GF-D8 (cell line): Measurements from ENCODE around the gene DHPS.

Source experiments
- DNase-seq: peaks from one replicate; lab custom pipeline; 2025; lab: John Stamatoyannopoulos, UW

The DHPS gene

DNA sequence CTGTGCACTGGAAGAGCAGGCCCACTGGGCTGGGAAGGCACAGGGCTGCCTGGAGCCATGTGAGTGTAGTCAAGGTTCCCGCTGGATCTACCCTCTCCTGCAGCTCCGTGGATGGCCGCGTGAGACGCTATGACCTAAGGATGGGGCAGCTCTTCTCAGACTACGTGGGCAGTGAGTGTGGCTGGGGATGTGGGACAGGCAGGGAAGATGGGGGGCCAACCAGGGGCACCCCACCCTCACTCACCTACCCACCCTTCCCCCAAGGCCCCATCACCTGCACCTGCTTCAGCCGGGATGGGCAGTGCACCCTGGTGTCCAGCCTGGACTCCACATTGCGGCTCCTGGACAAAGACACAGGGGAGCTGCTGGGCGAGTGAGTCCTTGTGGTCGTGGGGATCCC is 8.9 kb downstream of the DHPS start:
- no peak for DNase-seq

DNA sequence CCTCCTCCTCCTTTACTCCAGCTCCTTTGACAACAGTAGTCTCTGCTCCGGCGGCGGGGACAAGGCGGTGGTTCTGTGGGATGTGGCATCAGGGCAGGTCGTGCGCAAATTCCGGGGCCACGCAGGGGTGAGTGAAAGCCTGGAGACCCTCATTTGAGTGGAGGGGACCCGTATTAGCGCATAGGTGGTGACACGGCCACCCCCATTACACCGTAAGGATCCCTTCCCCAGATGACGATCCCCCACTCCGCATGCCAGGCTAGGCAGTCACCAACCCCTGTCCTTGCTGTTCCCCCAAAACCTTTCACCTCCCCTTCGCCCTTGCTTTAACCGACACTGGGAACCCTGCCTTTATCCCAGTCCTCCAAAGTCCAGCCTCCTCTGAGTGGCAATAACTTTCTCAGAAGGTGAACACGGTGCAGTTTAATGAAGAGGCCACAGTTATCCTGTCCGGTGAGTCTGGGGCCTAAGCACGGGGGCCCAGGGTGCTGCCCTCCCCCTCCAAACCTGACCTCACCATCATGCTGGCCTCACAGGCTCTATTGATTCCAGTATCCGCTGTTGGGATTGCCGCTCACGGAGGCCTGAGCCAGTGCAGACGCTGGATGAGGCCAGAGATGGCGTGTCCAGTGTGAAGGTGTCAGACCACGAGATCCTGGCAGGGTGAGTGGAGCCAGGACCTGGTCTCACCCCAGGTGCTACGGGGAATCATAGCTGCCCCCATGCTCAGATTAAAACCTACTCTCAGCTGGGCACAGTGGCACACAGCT is 11.3 kb downstream of the DHPS start:
- DNase-seq = no peak

GRCh38 chr19:12669270-12670158 is 12.2 kb downstream of the DHPS start:
- DNase-seq = peak; percentile 63

- DNase-seq = no peak
Observed at GRCh38 chr19:12668932-12669269, 12.8 kb downstream of the DHPS start.

- DNase-seq = no peak
Observed at GRCh38 chr19:12668346-12668745, 13.3 kb downstream of the DHPS start.

DNA sequence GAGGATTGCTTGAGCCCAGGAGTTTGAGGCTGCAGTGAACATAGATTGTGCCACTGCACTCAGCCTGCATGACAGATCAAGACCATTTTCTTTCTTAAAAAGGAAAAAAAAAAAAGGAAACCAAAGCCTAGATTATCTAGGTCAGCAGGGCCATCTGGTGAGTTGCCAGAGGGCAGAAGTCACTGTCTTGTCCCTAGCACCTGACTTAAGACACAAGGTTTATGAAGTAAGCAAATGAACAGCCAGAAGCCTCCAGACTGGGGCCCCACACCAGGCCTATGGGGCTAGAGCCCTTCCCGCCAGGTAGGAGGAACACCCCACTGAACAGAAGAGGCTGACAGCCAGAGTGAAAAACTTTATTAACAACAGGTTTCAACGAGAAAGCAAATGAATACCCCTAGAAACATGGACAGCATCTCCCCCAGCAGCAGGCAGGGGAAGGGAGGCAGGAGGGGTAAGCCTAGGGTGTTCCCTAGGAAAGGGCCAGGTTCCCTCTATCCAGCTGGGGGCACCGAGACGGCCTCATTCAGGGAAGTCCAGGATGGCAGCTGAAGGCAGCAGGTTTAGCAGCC is 13.9 kb downstream of the DHPS start:
- no peak for DNase-seq

DNA sequence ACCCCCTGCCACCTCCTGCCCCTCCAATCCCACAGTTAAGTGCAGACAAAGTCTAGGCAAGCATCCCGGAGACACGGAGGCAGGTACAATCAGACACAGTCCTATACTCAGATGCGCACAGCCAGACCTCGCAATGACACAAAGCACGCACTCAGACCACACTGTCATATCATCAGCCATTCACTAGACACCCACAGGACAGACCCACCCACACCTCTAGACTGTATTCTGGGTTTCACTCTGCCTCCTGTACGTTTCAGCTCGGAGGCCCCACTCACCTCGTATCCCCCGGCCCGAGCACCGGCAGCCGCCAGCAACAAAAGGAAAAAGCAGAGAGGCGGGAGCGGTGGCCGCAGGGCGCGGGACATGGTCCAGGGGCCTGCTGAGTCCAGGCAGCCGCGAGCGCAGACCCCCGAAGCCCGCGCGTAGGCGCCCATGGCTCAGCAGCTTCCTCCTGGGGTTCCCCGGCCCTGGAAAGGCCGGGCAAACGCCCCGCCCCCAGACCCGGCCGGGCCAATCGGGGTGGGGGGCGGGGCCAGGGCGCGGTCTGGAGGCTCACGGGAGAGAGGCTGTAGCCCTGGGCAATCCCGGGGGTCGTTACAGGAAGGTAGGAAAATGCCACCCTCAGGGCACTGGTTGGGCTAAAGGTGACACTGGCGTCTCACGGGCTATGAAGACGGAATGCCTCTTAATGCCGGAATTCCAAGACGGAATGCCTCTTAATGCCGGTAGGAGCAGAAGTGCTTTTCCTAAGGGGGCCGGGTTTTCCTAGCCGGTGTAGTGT is 15.2 kb downstream of the DHPS start, which contains the start of the genes MAN2B1 and WDR83:
TSS of gene MAN2B1 (minus strand) at position 478 of the 784 bp plus-strand sequence. CDS start at position 437, 41 bp downstream.
TSS of gene WDR83 (plus strand) at position 543 of the 784 bp plus-strand sequence. CDS start 2,984 bp downstream, outside the sequence.
- peak; percentile 16 for DNase-seq

- no peak for DNase-seq
Observed at GRCh38 chr19:12665671-12666264, 15.9 kb downstream of the DHPS start.

- DNase-seq = peak; percentile 90
Observed at GRCh38 chr19:12665281-12665573, 16.5 kb downstream of the DHPS start.

DNA sequence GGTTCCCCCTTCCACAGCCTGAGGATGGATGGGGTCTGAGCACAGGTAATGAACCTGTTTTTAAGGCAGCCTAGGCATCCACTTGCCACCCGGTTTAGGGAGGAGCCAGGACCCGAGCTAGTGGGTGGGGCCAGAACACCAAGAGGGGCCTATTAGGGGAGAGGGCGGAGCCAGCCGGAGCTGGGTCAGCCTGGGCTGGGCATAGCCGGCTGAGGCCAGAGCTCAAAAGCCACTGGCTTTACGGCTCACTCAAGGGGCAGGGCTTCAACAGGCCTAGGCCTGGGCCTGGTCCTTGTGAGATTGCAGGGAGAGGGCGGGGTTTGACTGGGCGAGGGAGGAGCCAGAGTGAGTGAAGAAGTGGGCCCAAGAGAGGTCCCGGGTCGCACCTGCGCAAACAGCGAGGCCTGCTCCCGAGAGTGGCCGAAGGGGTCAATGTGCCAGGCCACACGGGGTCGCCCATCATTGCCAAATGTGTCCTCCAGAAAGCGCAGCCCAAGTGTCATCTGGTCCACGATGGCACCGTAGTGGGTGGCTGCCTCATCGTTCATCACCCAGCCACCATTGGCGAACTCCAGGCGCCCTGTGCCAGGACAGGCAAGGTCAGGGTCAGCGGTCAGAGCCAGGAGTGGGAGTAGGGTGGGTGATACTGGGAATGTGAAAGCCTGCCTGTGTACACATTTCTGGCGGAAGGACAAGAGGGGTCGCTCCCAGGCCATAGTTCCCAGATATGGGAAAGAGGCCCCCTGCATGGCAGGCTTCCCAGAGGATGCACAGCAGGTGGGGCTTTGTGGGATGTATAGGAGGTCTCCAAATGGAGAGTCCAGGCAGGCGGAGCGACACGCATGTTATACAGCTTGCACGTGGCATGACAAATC is 17.0 kb downstream of the DHPS start:
- DNase-seq = no peak

GRCh38 chr19:12660980-12661379 is 20.7 kb downstream of the DHPS start:
- DNase-seq = no peak

GRCh38 chr19:12657966-12658365 is 23.7 kb downstream of the DHPS start:
- DNase-seq = no peak

- no peak for DNase-seq
Observed at GRCh38 chr19:12656899-12657571, 24.6 kb downstream of the DHPS start.

DNA sequence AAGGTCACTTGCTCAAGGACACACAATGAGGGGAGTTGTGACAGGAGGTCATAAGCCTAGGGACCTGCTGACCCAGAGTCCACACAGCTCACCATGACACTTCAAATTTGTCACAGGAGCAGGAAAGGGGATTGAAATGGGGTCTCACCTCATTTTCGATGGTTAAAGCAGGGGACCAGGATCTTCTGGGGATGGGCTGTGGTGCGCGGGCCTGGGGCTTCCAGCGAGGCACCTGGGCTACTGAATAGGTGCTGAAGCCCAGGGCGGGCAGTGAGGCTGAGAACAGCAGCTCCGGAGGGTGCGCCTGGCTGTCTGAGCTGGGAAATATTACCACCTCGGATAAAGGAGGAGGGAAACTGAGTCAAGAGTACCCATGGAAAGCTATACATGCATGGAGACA is 26.1 kb downstream of the DHPS start:
- no peak for DNase-seq

DNA sequence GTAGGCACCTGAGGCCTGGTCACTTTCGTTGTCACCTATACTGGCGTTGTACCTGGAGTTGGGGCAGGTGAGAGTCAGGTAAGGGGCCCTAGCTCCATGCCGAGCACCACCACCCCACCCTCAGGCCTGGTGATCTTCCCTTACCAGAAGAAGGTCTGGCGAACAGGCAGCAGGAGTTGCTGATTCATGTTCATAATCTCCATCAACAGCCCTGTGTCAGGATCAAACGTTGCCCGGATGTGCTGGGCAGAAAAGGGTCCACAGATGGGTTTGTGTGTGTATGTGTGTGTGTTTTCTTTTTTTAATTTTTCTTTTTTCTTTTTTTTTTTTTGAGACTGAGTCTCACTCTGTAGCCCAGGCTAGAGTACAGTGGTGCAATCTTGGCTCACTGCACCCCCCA is 29.5 kb downstream of the DHPS start:
- DNase-seq = no peak

- no peak for DNase-seq
Observed at GRCh38 chr19:12649941-12650340, 31.7 kb downstream of the DHPS start.

GRCh38 chr19:12648088-12648487 is 33.6 kb downstream of the DHPS start:
- DNase-seq = no peak

DNA sequence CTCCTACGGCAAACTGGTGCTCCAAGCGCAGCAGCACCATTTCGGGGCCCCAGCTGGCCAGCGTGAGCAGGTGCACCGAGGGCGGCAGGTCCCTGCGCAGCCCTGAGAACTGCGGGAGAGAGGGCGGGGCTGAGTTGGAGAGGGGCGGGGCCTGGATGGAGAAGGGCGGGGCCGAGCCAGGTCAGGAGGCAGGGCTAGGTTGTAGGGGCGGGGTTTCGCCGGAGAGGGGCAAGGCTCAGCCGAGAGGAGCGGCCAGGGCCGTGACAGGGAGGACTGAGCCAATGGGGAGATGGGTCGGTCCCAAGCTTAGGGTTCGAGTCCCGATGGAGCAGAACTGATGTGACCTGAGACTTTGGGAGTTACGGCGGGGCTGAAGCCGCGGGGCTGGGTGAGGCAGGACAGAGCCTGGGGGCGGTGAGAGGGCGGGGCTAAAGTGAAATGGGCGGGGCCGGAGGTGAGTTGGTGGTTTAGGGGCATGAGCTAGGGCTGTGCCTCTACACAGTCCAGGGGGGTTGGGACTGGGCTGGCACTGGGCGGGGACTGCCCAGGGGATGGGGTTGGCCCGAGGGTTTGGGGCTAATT is 34.1 kb downstream of the DHPS start:
- DNase-seq = no peak

GRCh38 chr19:12647047-12647446 is 34.6 kb downstream of the DHPS start:
- DNase-seq = no peak

DNA sequence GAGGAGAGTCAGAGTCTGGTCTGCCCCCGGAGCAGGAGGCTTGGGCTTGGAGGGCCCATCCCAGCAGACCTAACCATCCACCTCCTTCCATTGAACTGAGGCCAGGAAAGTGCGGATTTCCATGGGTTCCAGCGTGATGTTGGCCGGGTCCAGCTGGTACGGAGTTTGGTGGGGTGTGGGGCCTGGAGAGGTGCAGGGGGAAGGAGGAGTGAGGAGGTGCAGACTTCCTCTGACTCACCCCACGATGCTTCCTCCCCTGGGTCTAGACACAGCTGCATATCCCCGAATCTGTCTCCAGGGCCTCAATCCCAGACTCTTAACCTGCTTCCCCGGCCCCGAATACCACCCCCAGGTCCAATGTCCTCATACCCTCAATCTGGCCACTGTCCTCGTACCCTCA is 35.1 kb downstream of the DHPS start:
- DNase-seq = no peak
